GM12864 (cell line): ENCODE measurements around the gene ZNF471.

Source experiments
- DNase-seq: peaks from one replicate; pipeline ENCODE4 v3.0.0-alpha.2; 2011; ENCODE audit warnings: low read depth
- H3K4me3 ChIP-seq: 2 replicates; pipeline ENCODE4 v1.5.1; 2011; ENCODE audit warnings: mild to moderate bottlenecking, low read depth, low read length, control low read depth
- CTCF ChIP-seq: IDR thresholded peaks from 2 replicates; pipeline ENCODE4 v1.5.1; 2011; ENCODE audit warnings: low read depth, mild to moderate bottlenecking, moderate library complexity, low read length, control low read depth, inconsistent platforms; ENCODE audit errors: missing control alignments

Gene ZNF471

GRCh38 chr19:56543776-56544175, 36.1 kb downstream of the ZNF471 start:
- H3K4me3 ChIP-seq = no peak overlapping the region
- TF ChIP-seq CTCF = no peak
- DNase-seq = no peak

DNA sequence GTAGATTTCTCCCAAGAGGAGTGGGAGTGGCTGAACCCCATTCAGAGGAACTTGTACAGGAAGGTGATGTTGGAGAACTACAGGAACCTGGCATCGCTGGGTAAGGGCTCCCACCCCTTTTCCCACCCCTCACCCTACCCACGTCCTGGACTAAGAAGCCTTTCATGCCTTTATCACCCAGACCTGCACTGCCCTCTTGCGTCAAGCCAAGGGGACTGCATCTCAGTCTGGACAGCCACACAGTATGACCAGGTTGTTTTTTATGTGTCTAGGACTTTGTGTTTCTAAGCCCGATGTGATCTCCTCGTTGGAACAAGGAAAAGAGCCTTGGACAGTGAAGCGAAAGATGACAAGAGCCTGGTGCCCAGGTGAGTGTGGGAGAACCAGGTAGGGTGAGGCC, 39.9 kb downstream of the ZNF471 start:
- no peak for DNase-seq
- no peak overlapping the region for H3K4me3 ChIP-seq
- TF ChIP-seq CTCF = no peak

GRCh38 chr19:56554272-56554869, 46.7 kb downstream of the ZNF471 start:
- no peak for DNase-seq
- no peak for TF ChIP-seq CTCF
- no peak overlapping the region for H3K4me3 ChIP-seq

- no peak for TF ChIP-seq CTCF
- no peak overlapping the region for H3K4me3 ChIP-seq
- DNase-seq = no peak
These were observed 55.1 kb downstream of the ZNF471 start for GRCh38 chr19:56562766-56563165.

GRCh38 chr19:56566904-56567273, 59.2 kb downstream of the ZNF471 start:
- no peak for TF ChIP-seq CTCF
- DNase-seq = no peak
- H3K4me3 ChIP-seq = peak overlapping the region; percentile 93

GRCh38 chr19:56567274-56568120, 59.8 kb downstream of the ZNF471 start, which contains the start of gene ZNF470:
ZNF470 (plus strand) TSS chr19:56567468; CDS start chr19:56570312, 2,844 bp downstream.
- TF ChIP-seq CTCF = no peak
- DNase-seq = peak; percentile 74
- peak within 1 kb of the TSS; percentile 93 for H3K4me3 ChIP-seq

GRCh38 chr19:56572589-56572988, 64.9 kb downstream of the ZNF471 start:
- no peak overlapping the region for H3K4me3 ChIP-seq
- TF ChIP-seq CTCF = no peak
- no peak for DNase-seq
